Liver (tissue), 9 donors: ENCODE data around the gene TPSG1. TPM values are rescaled to one million over a fixed set of nuclear protein-coding genes. Genes with fewer than 3 reads are reported as not detected.

Source experiments
- DNase-seq: peaks from one replicate; pipeline ENCODE4 v3.0.0-alpha.2; 2017; ENCODE audit warnings: low spot score
- H3K27ac ChIP-seq, 2 donors: one replicate each; pipeline ENCODE4 v1.7.0; 2013; ENCODE audit warnings: inconsistent platforms in 2 of 2, low read length in 2 of 2, control low read depth in 1 of 2, low read depth in 1 of 2, mild to moderate bottlenecking in 1 of 2
- H3K27me3 ChIP-seq, 4 donors: one replicate each; pipeline versions ENCODE4 v1.6.1 to v1.7.0; 2013; ENCODE audit warnings: low read length in 3 of 4, inconsistent platforms in 1 of 4, mild to moderate bottlenecking in 1 of 4, moderate library complexity in 1 of 4; ENCODE audit not compliant: control insufficient read depth in 4 of 4, insufficient read depth in 4 of 4
- H3K36me3 ChIP-seq, 4 donors: one replicate each; pipeline versions ENCODE4 v1.6.1 to v1.7.0; 2013; ENCODE audit warnings: low read length in 3 of 4, mild to moderate bottlenecking in 3 of 4, low read depth in 1 of 4, moderate library complexity in 1 of 4; ENCODE audit not compliant: control insufficient read depth in 4 of 4, insufficient read depth in 3 of 4
- H3K4me1 ChIP-seq, 4 donors: one replicate each; pipeline versions ENCODE4 v1.6.1 to v1.7.0; 2013; ENCODE audit warnings: low read length in 3 of 4, mild to moderate bottlenecking in 3 of 4, moderate library complexity in 1 of 4; ENCODE audit not compliant: control insufficient read depth in 4 of 4, insufficient read depth in 4 of 4
- H3K4me3 ChIP-seq, 3 donors: one replicate each; pipeline versions ENCODE4 v1.6.1 to v1.7.0; 2013; ENCODE audit warnings: low read length in 3 of 3, control low read depth in 1 of 3, low read depth in 1 of 3, mild to moderate bottlenecking in 1 of 3
- H3K9ac ChIP-seq, 2 donors: one replicate each; pipeline ENCODE4 v1.7.0; 2013; ENCODE audit warnings: low read length in 2 of 2, mild to moderate bottlenecking in 2 of 2, moderate library complexity in 2 of 2, control low read depth in 1 of 2, low read depth in 1 of 2
- H3K9me3 ChIP-seq, 4 donors: one replicate each; pipeline versions ENCODE4 v1.6.1 to v1.7.0; 2013; ENCODE audit warnings: low read length in 3 of 4; ENCODE audit not compliant: control insufficient read depth in 4 of 4
- EGR1 ChIP-seq, 2 donors: IDR thresholded peaks; 2 replicates each; pipeline ENCODE4 v1.6.1; 2016 to 2018; ENCODE audit warnings: antibody characterized with exemption in 2 of 2, low read depth in 2 of 2
- FOXA1 ChIP-seq: IDR thresholded peaks from 2 replicates; pipeline ENCODE4 v1.6.1; 2016; ENCODE audit warnings: antibody characterized with exemption
- FOXA2 ChIP-seq: IDR thresholded peaks from 2 replicates; pipeline ENCODE4 v1.6.1; 2016; ENCODE audit warnings: antibody characterized with exemption
- GABPA ChIP-seq, 2 donors: IDR thresholded peaks in 1 of 2; conservative IDR thresholded peaks in 1 of 2; 2 replicates each; pipeline ENCODE4 v1.6.1; 2016; ENCODE audit warnings: antibody characterized with exemption in 2 of 2, mild to moderate bottlenecking in 1 of 2, moderate library complexity in 1 of 2
- HNF4A ChIP-seq, 2 donors: conservative IDR thresholded peaks; 2 replicates each; pipeline ENCODE4 v1.6.1; 2016; ENCODE audit warnings: antibody characterized with exemption in 2 of 2, mild to moderate bottlenecking in 2 of 2
- HNF4G ChIP-seq: IDR thresholded peaks from 2 replicates; pipeline ENCODE4 v1.6.1; 2016; ENCODE audit warnings: antibody characterized with exemption
- MAX ChIP-seq: IDR thresholded peaks from 2 replicates; pipeline ENCODE4 v1.6.1; 2016; ENCODE audit warnings: antibody characterized with exemption
- NR2F2 ChIP-seq: IDR thresholded peaks from 2 replicates; pipeline ENCODE4 v1.6.1; 2016; ENCODE audit warnings: antibody characterized with exemption
- RAD21 ChIP-seq, 2 donors: IDR thresholded peaks; 2 replicates each; pipeline ENCODE4 v1.6.1; 2016; ENCODE audit warnings: antibody characterized with exemption in 2 of 2, mild to moderate bottlenecking in 2 of 2
- REST ChIP-seq: IDR thresholded peaks from 2 replicates; pipeline ENCODE4 v1.6.1; 2016; ENCODE audit warnings: antibody characterized with exemption, mild to moderate bottlenecking
- RXRA ChIP-seq, 2 donors: IDR thresholded peaks; 2 replicates each; pipeline ENCODE4 v1.6.1; 2017 to 2018; ENCODE audit warnings: antibody characterized with exemption in 2 of 2, mild to moderate bottlenecking in 1 of 2
- SP1 ChIP-seq: IDR thresholded peaks from 2 replicates; pipeline ENCODE4 v1.6.1; 2018; ENCODE audit warnings: antibody characterized with exemption, mild to moderate bottlenecking
- TAF1 ChIP-seq: conservative IDR thresholded peaks from 2 replicates; pipeline ENCODE4 v1.6.1; 2016; ENCODE audit warnings: antibody characterized with exemption, mild to moderate bottlenecking
- YY1 ChIP-seq: IDR thresholded peaks from 2 replicates; pipeline ENCODE4 v1.6.1; 2016; ENCODE audit warnings: antibody characterized with exemption, mild to moderate bottlenecking
- WGBS: extraction: QIAGEN DNeasy Blood & Tissue Kit; methylation state at CpG from one replicate; pipeline ENCODE4 v1.1.7; 2013; 5-methylcytosine and 5-hydroxymethylcytosine counted together
- polyA plus RNA-seq, 2 donors: library from polyadenylated mRNA; stranded (reverse) in 1 of 2; unstranded in 1 of 2; fragments of 200-250 nt in 1 of 2; fragments of >200 nt in 1 of 2; fragmentation: Nextera tagmentation in 1 of 2; extraction: Ambion mirVana in 1 of 2; gene quantifications; one replicate each; pipeline versions ENCODE4 v1.2.1 to v1.2.3, GENCODE V29; 2013 to 2015
- total RNA-seq, 2 donors: library from RNA; depleted of rRNA; stranded (reverse); fragments of >200 nt; gene quantifications; one replicate each; pipeline ENCODE4 v1.2.3, GENCODE V29; 2014
- TF ChIP-seq, protein P1 (sequence below): fragments of 150-350 bp; IDR thresholded peaks from 2 replicates; pipeline ENCODE4 v1.5.1; 2017; ENCODE audit warnings: improper control_type of control experiment, low read depth, low read length; ENCODE audit not compliant: missing input control
- TF ChIP-seq, protein P2 (sequence below): IDR thresholded peaks from 2 replicates; pipeline ENCODE4 v1.6.1; 2016; ENCODE audit warnings: antibody characterized with exemption
- TF ChIP-seq, protein P3 (sequence below): IDR thresholded peaks from 2 replicates; pipeline ENCODE4 v1.6.1; 2016; ENCODE audit warnings: antibody characterized with exemption
- donor health status: healthy.
- donor health status: healthy.
- donor health status: healthy.
- donor health status: healthy.
- donor health status: healthy.

Gene TPSG1
- total and polyA plus RNA-seq, 4 donors = 0.55 TPM; not detected in 3

GRCh38 chr16:1224558-1224957, 510 bp downstream of the TPSG1 start:
- H3K36me3 ChIP-seq = peaks cover 0 to 13% (median 3%) of the 10 kb centered on the region in 4 donors
- no peak overlapping the region for H3K9ac ChIP-seq
- peaks cover 0 to 8% (median 2%) of the 10 kb centered on the region in 4 donors for H3K4me1 ChIP-seq
- DNase-seq = no peak
- TF ChIP-seq HNF4G = no peak
- no peak for TF ChIP-seq EGR1 (IDR thresholded peaks at IDR 0.05; ENCODE audit: low read depth in 2 of 2)
- TF ChIP-seq REST = no peak
- no peak for TF ChIP-seq RAD21 (IDR thresholded peaks at IDR 0.05)
- no peak for TF ChIP-seq FOXA2
- no peak for TF ChIP-seq SP1
- TF ChIP-seq TAF1 = no peak
- TF ChIP-seq GABPA (IDR thresholded peaks at IDR 0.05 in 1 of 2, conservative IDR thresholded peaks at IDR 0.05 in 1 of 2) = no peak
- TF ChIP-seq, protein P1, sequence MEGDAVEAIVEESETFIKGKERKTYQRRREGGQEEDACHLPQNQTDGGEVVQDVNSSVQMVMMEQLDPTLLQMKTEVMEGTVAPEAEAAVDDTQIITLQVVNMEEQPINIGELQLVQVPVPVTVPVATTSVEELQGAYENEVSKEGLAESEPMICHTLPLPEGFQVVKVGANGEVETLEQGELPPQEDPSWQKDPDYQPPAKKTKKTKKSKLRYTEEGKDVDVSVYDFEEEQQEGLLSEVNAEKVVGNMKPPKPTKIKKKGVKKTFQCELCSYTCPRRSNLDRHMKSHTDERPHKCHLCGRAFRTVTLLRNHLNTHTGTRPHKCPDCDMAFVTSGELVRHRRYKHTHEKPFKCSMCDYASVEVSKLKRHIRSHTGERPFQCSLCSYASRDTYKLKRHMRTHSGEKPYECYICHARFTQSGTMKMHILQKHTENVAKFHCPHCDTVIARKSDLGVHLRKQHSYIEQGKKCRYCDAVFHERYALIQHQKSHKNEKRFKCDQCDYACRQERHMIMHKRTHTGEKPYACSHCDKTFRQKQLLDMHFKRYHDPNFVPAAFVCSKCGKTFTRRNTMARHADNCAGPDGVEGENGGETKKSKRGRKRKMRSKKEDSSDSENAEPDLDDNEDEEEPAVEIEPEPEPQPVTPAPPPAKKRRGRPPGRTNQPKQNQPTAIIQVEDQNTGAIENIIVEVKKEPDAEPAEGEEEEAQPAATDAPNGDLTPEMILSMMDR = no peak
- TF ChIP-seq NR2F2 = no peak
- no peak for TF ChIP-seq HNF4A (conservative IDR thresholded peaks at IDR 0.05)
- TF ChIP-seq YY1 = no peak
- TF ChIP-seq, protein P2, sequence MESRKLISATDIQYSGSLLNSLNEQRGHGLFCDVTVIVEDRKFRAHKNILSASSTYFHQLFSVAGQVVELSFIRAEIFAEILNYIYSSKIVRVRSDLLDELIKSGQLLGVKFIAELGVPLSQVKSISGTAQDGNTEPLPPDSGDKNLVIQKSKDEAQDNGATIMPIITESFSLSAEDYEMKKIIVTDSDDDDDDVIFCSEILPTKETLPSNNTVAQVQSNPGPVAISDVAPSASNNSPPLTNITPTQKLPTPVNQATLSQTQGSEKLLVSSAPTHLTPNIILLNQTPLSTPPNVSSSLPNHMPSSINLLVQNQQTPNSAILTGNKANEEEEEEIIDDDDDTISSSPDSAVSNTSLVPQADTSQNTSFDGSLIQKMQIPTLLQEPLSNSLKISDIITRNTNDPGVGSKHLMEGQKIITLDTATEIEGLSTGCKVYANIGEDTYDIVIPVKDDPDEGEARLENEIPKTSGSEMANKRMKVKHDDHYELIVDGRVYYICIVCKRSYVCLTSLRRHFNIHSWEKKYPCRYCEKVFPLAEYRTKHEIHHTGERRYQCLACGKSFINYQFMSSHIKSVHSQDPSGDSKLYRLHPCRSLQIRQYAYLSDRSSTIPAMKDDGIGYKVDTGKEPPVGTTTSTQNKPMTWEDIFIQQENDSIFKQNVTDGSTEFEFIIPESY = no peak
- no peak for TF ChIP-seq MAX
- TF ChIP-seq FOXA1 = no peak
- TF ChIP-seq, protein P3, sequence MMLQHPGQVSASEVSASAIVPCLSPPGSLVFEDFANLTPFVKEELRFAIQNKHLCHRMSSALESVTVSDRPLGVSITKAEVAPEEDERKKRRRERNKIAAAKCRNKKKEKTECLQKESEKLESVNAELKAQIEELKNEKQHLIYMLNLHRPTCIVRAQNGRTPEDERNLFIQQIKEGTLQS = no peak
- no peak for TF ChIP-seq RXRA (IDR thresholded peaks at IDR 0.05)
- WGBS = 73% methylated on average over 9 of the region's 9 CpGs
- no peak overlapping the region for H3K4me3 ChIP-seq
- no peak overlapping the region for H3K27ac ChIP-seq
- no peaks in the 10 kb centered on the region for H3K27me3 ChIP-seq
- no peaks in the 10 kb centered on the region for H3K9me3 ChIP-seq
